AG04450 (cell line): ENCODE results near the gene ULK1. TPM values are rescaled to one million over a fixed set of nuclear protein-coding genes. Genes with fewer than 3 reads are reported as not detected.
"Not testable (repeated sequence)": the region's sequence is repeated elsewhere in the genome, so short reads cannot be mapped to it uniquely, and the experiment has no call there.

Experiments
- CTCF ChIA-PET: fragments of 300-600, 350-600 bp; formaldehyde crosslinking; extraction: SDS; loops from one replicate; lab custom pipeline; 2022; ENCODE audit warnings: antibody characterized with exemption, inconsistent platforms; lab: Charles Lee
- POLR2A ChIA-PET: fragments of 350-600 bp; formaldehyde crosslinking; extraction: SDS; loops from one replicate; lab custom pipeline; 2021; ENCODE audit warnings: antibody characterized with exemption, inconsistent platforms; lab: Yijun Ruan, JAX
- DNase-seq: peaks from one replicate; pipeline ENCODE4 v3.0.0-alpha.2; 2011; ENCODE audit warnings: low read depth, low spot score
- H3K27ac ChIP-seq: one replicate; pipeline ENCODE4 v1.5.1; 2012; ENCODE audit warnings: low read depth, low read length, control low read depth
- H3K27me3 ChIP-seq: one replicate; pipeline ENCODE4 v1.6.0; 2012; ENCODE audit warnings: low read length; ENCODE audit not compliant: control insufficient read depth, insufficient read depth
- H3K4me3 ChIP-seq: 2 replicates; pipeline ENCODE4 v1.5.1; 2011; ENCODE audit warnings: mild to moderate bottlenecking, low read depth, low read length, control low read depth
- H3K9me3 ChIP-seq: 2 replicates; pipeline ENCODE4 v1.5.1; 2012; ENCODE audit warnings: low read length; ENCODE audit not compliant: control insufficient read depth, insufficient read depth
- CTCF ChIP-seq: IDR thresholded peaks from 2 replicates; pipeline ENCODE4 v1.5.1; 2011; ENCODE audit warnings: low read depth, low read length, control low read depth, inconsistent platforms
- polyA plus RNA-seq: library from polyadenylated mRNA; depleted of rRNA; stranded (reverse); fragments of >200 nt; gene quantifications from 2 replicates; pipeline ENCODE4 v1.2.3, GENCODE V29; 2011

Gene ULK1
- polyA plus RNA-seq, 1 experiment, result 4.6 TPM

DNA sequence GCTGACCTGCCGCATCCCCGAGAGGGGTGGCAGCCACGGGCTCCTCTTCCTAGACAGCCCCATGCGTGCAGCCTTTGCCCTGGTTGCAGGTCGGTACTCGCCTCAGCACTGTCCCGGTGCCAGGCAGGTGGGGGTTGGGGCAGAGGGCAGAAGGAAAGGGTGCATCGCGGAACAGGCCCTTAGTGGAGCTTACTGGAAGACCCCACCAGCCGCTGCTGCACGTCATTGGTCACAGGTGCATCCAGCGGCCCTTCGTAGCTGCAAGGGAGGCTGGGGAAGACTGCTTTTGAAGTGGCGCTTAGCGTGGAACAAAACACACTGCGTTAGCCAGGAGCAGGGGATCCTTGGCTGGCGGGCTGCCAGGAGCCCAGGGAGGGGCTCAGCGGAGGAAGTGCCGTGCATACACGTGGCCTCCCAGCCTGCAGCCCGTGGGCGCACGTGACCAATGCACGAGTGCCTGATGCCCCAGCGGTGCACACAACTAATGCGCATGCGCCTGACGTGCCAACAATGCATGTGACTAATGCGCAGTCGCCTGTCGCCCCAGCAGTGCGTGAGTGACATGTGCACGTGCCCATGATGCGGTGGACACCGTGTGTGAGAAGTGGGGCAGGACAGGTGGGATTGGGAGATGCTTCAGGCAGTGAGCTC, 50.3 kb downstream of the ULK1 start:
- ChIA-PET POLR2A (no interaction called here), CTCF (no interaction called here)
- Histone ChIP-seq H3K27me3 (no peaks in the 10 kb centered on the region), H3K9me3 (no peaks in the 10 kb centered on the region; the same call in 1 of the 2 replicates), H3K27ac (no peak overlapping the region), H3K4me3 (no peak overlapping the region)
- no peak for TF ChIP-seq CTCF
- no peak for DNase-seq

DNA sequence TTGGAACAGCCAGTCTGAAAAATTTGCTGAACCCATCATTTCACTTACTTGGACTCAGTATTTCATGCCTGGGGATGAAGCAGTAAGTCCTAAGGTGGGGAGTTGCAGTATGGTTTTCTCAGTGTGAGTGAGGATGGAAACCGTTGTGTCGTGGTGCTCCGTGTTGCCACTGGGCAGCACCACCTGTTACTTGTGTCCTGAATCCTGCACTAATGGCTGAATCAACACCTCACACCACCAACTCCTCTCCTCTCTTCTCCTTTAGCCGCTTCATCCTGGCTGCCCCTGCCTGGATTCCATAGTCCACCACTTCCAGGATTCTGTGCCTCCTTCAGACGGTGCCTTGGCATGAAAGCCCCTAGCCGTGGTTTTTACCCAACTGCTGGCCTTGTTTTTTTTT, 52.3 kb downstream of the ULK1 start:
- Histone ChIP-seq H3K4me3 (no peak overlapping the region), H3K27ac (no peak overlapping the region), H3K27me3 (no peaks in the 10 kb centered on the region), H3K9me3 (no peaks in the 10 kb centered on the region; the same call in 1 of the 2 replicates)
- no peak for DNase-seq
- CTCF ChIA-PET, result no interaction called here
- no peak for TF ChIP-seq CTCF
- POLR2A ChIA-PET, result no interaction called here

DNA sequence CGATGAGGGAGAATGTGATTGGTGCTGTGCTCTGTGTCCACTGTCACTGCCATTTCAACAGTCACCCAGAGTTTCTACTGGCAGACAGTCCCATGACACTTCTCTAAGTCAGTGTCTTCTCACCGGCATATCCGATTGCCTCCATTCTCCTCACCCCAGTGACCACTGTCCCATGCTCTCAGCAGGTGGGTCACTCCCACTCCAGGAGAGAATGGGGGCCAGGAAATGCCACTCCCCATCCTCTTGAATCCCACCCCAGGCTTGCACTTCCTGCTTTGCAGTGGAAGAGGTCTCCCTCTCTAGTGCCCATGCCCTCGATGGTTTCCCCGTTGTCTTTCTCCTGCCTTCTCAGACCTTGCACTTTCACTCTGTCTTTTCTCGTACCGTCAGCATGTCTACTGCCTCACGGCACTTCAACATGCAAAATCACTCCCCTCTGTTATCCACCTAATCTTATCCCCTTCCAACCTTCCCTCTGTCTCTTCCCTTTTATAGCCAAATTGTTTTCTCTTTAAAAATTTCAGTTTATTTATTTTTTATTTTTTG, 53.1 kb downstream of the ULK1 start:
- ChIA-PET POLR2A (no interaction called here), CTCF (interaction anchor here (0.6 kb wide), 1 partner anchor 75 kb away, joined by 3 read pairs; no protein-coding TSS in a partner anchor)
- Histone ChIP-seq H3K4me3 (no peak overlapping the region), H3K9me3 (no peaks in the 10 kb centered on the region; the same call in 1 of the 2 replicates), H3K27ac (no peak overlapping the region), H3K27me3 (no peaks in the 10 kb centered on the region)
- DNase-seq, result no peak
- TF ChIP-seq CTCF, result no peak

- ChIA-PET CTCF (no interaction called here), POLR2A (no interaction called here)
- Histone ChIP-seq H3K4me3 (no peak overlapping the region), H3K27me3 (no peaks in the 10 kb centered on the region), H3K9me3 (no peaks in the 10 kb centered on the region; the same call in 1 of the 2 replicates), H3K27ac (no peak overlapping the region)
- no peak for TF ChIP-seq CTCF
- no peak for DNase-seq
Observed at GRCh38 chr12:131948166-131948712, 53.8 kb downstream of the ULK1 start.

DNA sequence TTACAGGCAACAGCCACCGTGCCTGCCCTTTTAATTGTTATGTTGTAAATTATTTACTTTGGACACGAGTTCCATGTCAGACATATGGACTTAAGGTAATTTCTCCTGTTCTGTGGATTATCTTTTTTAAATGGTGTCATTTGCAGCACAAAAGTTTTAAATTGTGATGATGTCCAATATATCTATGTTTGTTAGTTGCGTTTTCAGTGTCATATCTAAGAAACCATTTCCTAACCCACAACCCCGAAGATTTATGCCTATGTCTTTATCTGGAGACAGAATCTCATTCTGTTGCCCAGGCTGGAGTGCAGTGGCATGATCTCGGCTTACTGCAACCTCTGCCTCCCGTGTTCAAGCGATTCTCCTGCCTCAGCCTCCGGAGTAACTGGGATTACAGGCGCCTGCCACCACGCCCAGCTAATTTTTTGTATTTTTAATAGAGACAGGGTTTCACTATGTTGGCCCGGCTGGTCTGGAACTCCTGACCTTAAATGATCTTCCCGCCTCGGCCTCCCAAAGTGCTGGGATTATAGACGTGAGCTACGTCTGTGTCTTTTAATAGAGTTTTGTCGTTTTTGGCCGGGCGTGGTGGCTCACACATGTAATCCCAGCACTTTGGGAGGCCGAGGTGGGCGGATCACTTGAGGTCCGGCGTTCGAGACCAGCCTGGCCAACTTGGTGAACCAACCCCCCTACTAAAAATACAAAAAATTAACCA, 54.5 kb downstream of the ULK1 start:
- ChIA-PET CTCF (interaction anchor here (0.9 kb wide), 1 partner anchor 152 kb away, joined by 3 read pairs; no protein-coding TSS in a partner anchor), POLR2A (interaction anchor here (1.0 kb wide), 1 partner anchor 19 kb away, joined by 3 read pairs; no protein-coding TSS in a partner anchor)
- DNase-seq, result not testable (repeated sequence)

More for the DNA sequence above, 54.5 kb downstream of the ULK1 start:
- not testable (repeated sequence) for H3K27ac ChIP-seq, H3K27me3 ChIP-seq, H3K9me3 ChIP-seq
- peak overlapping the region; percentile 67 for H3K4me3 ChIP-seq
